Stomach (tissue), 9 donors: Measurements from ENCODE around the gene BIRC7. TPM values are rescaled to one million over a fixed set of nuclear protein-coding genes. Genes with fewer than 3 reads are reported as not detected.

ENCODE experiments used
- DNase-seq, 2 donors: peaks; one replicate each; pipeline versions ENCODE4 v3.0.0 to v3.0.0-alpha.2; 2013 to 2019
- H3K27ac ChIP-seq, 5 donors: fragments of 200-600 bp in 4 of 5; sonication (generic) in 4 of 5; one replicate each; pipeline ENCODE4 v1.5.1; 2013 to 2019; ENCODE audit warnings: mild to moderate bottlenecking in 1 of 5, moderate library complexity in 1 of 5
- H3K27me3 ChIP-seq, 3 donors: fragments of 200-600 bp; sonication (generic); one replicate each; pipeline ENCODE4 v1.5.1; 2017 to 2019; ENCODE audit warnings: mixed run types in 1 of 3
- H3K36me3 ChIP-seq, 4 donors: fragments of 200-600 bp; sonication (generic); 1 replicate in 3 of 4; 2 replicates in 1 of 4; pipeline ENCODE4 v1.5.1; 2016 to 2019
- H3K4me1 ChIP-seq, 4 donors: fragments of 200-600 bp; sonication (generic); one replicate each; pipeline ENCODE4 v1.5.1; 2016 to 2019
- H3K4me3 ChIP-seq, 4 donors: fragments of 200-600 bp; sonication (generic) in 3 of 4; one replicate each; pipeline ENCODE4 v1.5.1; 2016 to 2019; ENCODE audit warnings: mild to moderate bottlenecking in 1 of 4
- H3K9me3 ChIP-seq, 4 donors: fragments of 200-600 bp; sonication (generic); one replicate each; pipeline ENCODE4 v1.5.1; 2016 to 2019
- CTCF ChIP-seq, 7 experiments: fragments of 450-650 bp in 4 of 7; fragments of 200-600 bp in 3 of 7; sonication (generic) in 3 of 7; IDR thresholded peaks; one replicate each; pipeline ENCODE4 v1.5.1; 2016 to 2019; ENCODE audit warnings: antibody characterized with exemption in 7 of 7, control low read depth in 2 of 7, mild to moderate bottlenecking in 1 of 7
- EP300 ChIP-seq: sonication (generic); formaldehyde crosslinking; IDR thresholded peaks from one replicate; pipeline ENCODE4 v1.6.1; 2017; ENCODE audit warnings: antibody characterized with exemption
- POLR2A ChIP-seq, 4 donors: fragments of 450-650 bp; IDR thresholded peaks; one replicate each; pipeline ENCODE4 v1.6.1; 2016; ENCODE audit warnings: antibody characterized with exemption in 4 of 4, control low read depth in 2 of 4, mild to moderate bottlenecking in 1 of 4, moderate library complexity in 1 of 4
- POLR2AphosphoS5 ChIP-seq, 3 donors: sonication (generic); formaldehyde crosslinking; IDR thresholded peaks; one replicate each; pipeline ENCODE4 v1.6.1; 2016; ENCODE audit warnings: antibody characterized with exemption in 3 of 3
- WGBS, 5 donors: extraction: QIAGEN DNeasy Blood & Tissue Kit in 3 of 5; methylation state at CpG; one replicate each; pipeline versions ENCODE4 v1.1.5 to v1.1.7; 2013 to 2018; 5-methylcytosine and 5-hydroxymethylcytosine counted together
- intact Hi-C: fragments of 100-400 bp; cut with DNase I; formaldehyde crosslinking; loops from one replicate; pipeline ENCODE4 v1.15.1; 2023; ENCODE audit warnings: low total_unique reads
- polyA plus RNA-seq, 3 donors: library from polyadenylated mRNA; stranded (reverse); fragments of 200-250 nt; gene quantifications; one replicate each; pipeline ENCODE4 v1.2.3, GENCODE V29; 2013
- total RNA-seq, 5 donors: library from RNA; depleted of rRNA; stranded (reverse); fragments of >200 nt; gene quantifications; one replicate each; pipeline versions ENCODE4 v1.1.0 to v1.2.3, GENCODE V29; 2014 to 2016
- donor health status: healthy with polysubstance abuse.
- donor health status: Bipolar disorder and iron deficiency.
- donor health status: healthy.

Gene BIRC7
- total and polyA plus RNA-seq, 8 donors = not detected

- no peak overlapping the region for H3K27ac ChIP-seq
- DNase-seq = no peak
- no peak overlapping the region for H3K4me3 ChIP-seq
- WGBS, 5 donors = 92 to 95% (median 93%) methylated on average over 24 to 33 of the region's 33 CpGs
- H3K36me3 ChIP-seq = peaks cover 80 to 100% (median 100%) of the 10 kb centered on the region in 4 donors
- H3K27me3 ChIP-seq = no peaks in the 10 kb centered on the region
- H3K4me1 ChIP-seq = no peaks in the 10 kb centered on the region
- intact Hi-C loops = no loop called here
- H3K9me3 ChIP-seq = no peaks in the 10 kb centered on the region
- no peak for TF ChIP-seq EP300
- no peak for TF ChIP-seq POLR2A (IDR thresholded peaks at IDR 0.05)
- no peak for TF ChIP-seq POLR2AphosphoS5 (IDR thresholded peaks at IDR 0.05)
- no peak for TF ChIP-seq CTCF (IDR thresholded peaks at IDR 0.05)
Measured at GRCh38 chr20:63283397-63284082, 47.8 kb downstream of the BIRC7 start.

GRCh38 chr20:63284083-63284440 lies 48.4 kb downstream of the BIRC7 start:
- no peak for DNase-seq
- WGBS, 5 donors = 65 to 84% (median 80%) methylated on average over 12 to 14 of the region's 14 CpGs
- Histone ChIP-seq H3K4me1 (no peaks in the 10 kb centered on the region), H3K4me3 (no peak overlapping the region), H3K9me3 (no peaks in the 10 kb centered on the region), H3K36me3 (peaks cover 80 to 100% (median 100%) of the 10 kb centered on the region in 4 donors), H3K27ac (no peak overlapping the region), H3K27me3 (no peaks in the 10 kb centered on the region)
- intact Hi-C loops = no loop called here
- TF ChIP-seq CTCF (IDR thresholded peaks at IDR 0.05) = no peak
- no peak for TF ChIP-seq EP300

- TF ChIP-seq EP300 (no peak), POLR2AphosphoS5 (IDR thresholded peaks at IDR 0.05) (no peak), CTCF (IDR thresholded peaks at IDR 0.05) (no peak), POLR2A (IDR thresholded peaks at IDR 0.05) (no peak)
- Histone ChIP-seq H3K4me1 (no peaks in the 10 kb centered on the region), H3K27ac (no peak overlapping the region), H3K27me3 (no peaks in the 10 kb centered on the region), H3K9me3 (no peaks in the 10 kb centered on the region), H3K4me3 (peak overlapping the region in 1 of 4 donors; percentile 6), H3K36me3 (peaks cover 77 to 100% (median 100%) of the 10 kb centered on the region in 4 donors)
- WGBS, 5 donors = 84 to 87% (median 85%) methylated on average over 17 to 25 of the region's 25 CpGs
- DNase-seq = no peak
- intact Hi-C loops = no loop called here
Measured at GRCh38 chr20:63284544-63284949, 48.8 kb downstream of the BIRC7 start.

GRCh38 chr20:63284981-63285524 lies 49.3 kb downstream of the BIRC7 start:
- 78 to 93% (median 84%) methylated on average over 7 to 13 of the region's 13 CpGs for WGBS, 5 donors
- TF ChIP-seq EP300 (no peak), CTCF (IDR thresholded peaks at IDR 0.05) (no peak), POLR2AphosphoS5 (IDR thresholded peaks at IDR 0.05) (no peak), POLR2A (IDR thresholded peaks at IDR 0.05) (no peak)
- intact Hi-C loops = no loop called here
- Histone ChIP-seq H3K27me3 (no peaks in the 10 kb centered on the region), H3K36me3 (peaks cover 72 to 100% (median 97%) of the 10 kb centered on the region in 4 donors), H3K9me3 (no peaks in the 10 kb centered on the region), H3K4me1 (no peaks in the 10 kb centered on the region), H3K4me3 (peak overlapping the region in 1 of 4 donors; percentile 6), H3K27ac (no peak overlapping the region)
- no peak for DNase-seq
